ENCODE data around the gene IKBKE.

The IKBKE gene

DNA sequence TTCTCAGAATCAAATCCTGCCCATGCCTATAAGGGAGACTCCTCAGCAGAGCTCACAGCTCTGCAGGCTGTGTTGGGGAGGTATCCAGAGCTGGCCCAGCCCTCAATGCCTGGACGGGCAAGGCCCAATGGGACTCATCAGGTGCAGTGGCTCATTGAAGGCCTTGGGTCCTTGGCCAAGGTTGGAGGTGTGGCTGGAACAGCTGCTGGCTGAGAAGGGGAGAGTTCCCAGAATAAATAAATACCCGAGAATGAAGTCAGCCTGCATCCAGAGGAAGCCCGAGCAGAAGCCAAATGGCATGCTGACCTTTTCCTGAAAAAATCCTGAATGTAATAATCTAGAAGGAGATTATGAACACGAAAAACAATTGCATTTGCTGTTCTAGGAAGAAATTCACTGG lies 25.2 kb upstream of the IKBKE start:
- H3K27me3 ChIP-seq (ENCODE audit: insufficient read depth, low read length), result no peaks in the 10 kb centered on the region
- H3K9me3 ChIP-seq (ENCODE audit: insufficient read depth, low read depth, low read length), result no peaks in the 10 kb centered on the region
- H3K27ac ChIP-seq (ENCODE audit: low read length), result no peak overlapping the region
- no peak overlapping the region for H3K9ac ChIP-seq (ENCODE audit: low read depth, low read length)
- peaks cover 62% of the 10 kb centered on the region for H3K36me3 ChIP-seq (ENCODE audit: insufficient read depth, low read depth, low read length)
- no peak overlapping the region for H3K4me3 ChIP-seq (ENCODE audit: low read length)
- H3K4me1 ChIP-seq (ENCODE audit: insufficient read depth, low read length), result no peaks in the 10 kb centered on the region

DNA sequence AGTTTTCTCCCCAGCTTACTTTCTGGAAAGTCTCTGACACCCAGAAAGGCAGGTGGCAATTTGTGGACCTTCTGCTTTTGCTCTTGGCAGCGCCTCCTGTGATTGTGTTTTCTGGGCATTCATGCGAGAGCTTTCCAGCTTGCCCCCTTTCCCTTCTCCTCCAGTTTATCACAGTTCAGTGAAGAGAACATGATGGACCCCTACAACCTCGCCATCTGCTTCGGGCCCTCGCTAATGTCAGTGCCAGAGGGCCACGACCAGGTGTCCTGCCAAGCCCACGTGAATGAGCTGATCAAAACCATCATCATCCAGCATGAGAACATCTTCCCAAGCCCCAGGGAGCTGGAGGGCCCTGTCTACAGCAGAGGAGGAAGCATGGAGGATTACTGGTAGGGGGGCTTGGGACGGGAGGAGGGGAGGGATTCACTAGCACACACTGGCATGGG lies 24.3 kb upstream of the IKBKE start:
- peaks cover 67% of the 10 kb centered on the region for H3K36me3 ChIP-seq (ENCODE audit: insufficient read depth, low read depth, low read length)

DNA sequence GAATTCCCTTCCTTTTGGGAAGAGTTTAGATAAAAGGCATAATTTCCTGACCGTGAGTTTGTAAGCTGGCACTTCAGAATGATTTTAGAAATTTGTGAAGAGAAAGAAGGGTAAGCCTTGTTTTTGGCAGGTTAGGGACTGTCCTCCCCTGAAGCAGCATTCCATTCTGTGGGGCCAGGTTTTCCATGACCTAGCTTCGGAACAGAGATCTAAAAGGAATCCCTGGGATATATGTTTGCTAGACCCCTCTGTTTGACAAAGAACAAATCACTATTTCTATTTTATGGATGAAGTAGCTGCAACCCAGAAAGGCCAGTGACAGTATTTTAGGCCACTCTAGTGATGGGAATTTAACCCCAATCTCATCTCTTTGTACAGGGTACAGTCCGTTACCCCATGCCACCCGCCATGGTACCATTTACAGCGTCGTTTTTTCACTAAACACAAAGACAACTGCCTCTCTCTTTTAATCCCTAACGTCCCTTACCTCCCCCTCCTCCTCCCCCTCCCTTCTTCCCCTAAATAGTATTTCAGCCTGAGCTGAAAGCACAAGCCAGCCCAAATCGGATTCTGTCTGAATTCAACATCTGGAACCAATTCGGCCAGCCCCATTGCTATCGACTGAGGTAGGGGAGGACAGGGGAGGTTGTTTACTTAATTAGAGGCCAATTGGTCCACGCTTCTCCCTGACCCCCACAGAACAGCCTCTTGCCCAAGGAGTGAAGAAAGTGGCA lies 23.4 kb upstream of the IKBKE start:
- Histone ChIP-seq H3K9ac (ENCODE audit: low read depth, low read length) (no peak overlapping the region), H3K27ac (ENCODE audit: low read length) (no peak overlapping the region), H3K9me3 (ENCODE audit: insufficient read depth, low read depth, low read length) (no peaks in the 10 kb centered on the region), H3K36me3 (ENCODE audit: insufficient read depth, low read depth, low read length) (peaks cover 66% of the 10 kb centered on the region), H3K4me1 (ENCODE audit: insufficient read depth, low read length) (no peaks in the 10 kb centered on the region), H3K4me3 (ENCODE audit: low read length) (no peak overlapping the region), H3K27me3 (ENCODE audit: insufficient read depth, low read length) (no peaks in the 10 kb centered on the region)

More for the DNA sequence above, 24.3 kb upstream of the IKBKE start:
- Histone ChIP-seq H3K9ac (ENCODE audit: low read depth, low read length) (no peak overlapping the region), H3K9me3 (ENCODE audit: insufficient read depth, low read depth, low read length) (no peaks in the 10 kb centered on the region), H3K4me1 (ENCODE audit: insufficient read depth, low read length) (no peaks in the 10 kb centered on the region), H3K27ac (ENCODE audit: low read length) (no peak overlapping the region), H3K27me3 (ENCODE audit: insufficient read depth, low read length) (no peaks in the 10 kb centered on the region), H3K4me3 (ENCODE audit: low read length) (no peak overlapping the region)

DNA sequence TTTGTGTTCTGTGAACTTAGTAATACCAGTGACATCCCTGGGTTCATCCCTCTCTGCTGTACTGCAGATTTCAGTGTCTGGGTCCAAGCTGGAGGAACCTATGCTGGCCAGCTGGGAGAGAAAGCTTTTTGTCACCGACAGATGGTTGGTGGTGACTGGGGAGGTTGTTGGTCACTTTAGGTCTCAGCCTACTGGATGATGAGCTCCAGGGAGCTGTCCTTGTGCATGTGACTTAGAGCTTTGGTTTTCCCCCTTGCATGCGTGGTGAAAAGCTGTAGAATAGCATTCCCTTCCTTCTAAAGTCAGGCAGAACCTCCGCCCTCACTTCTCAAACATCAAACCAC lies 22.9 kb upstream of the IKBKE start:
- no peak overlapping the region for H3K27ac ChIP-seq (ENCODE audit: low read length)
- H3K9ac ChIP-seq (ENCODE audit: low read depth, low read length), result no peak overlapping the region
- no peaks in the 10 kb centered on the region for H3K9me3 ChIP-seq (ENCODE audit: insufficient read depth, low read depth, low read length)
- H3K4me3 ChIP-seq (ENCODE audit: low read length), result no peak overlapping the region
- H3K4me1 ChIP-seq (ENCODE audit: insufficient read depth, low read length), result no peaks in the 10 kb centered on the region
- H3K36me3 ChIP-seq (ENCODE audit: insufficient read depth, low read depth, low read length), result peaks cover 64% of the 10 kb centered on the region; the same call in 1 of the 2 replicates
- no peaks in the 10 kb centered on the region for H3K27me3 ChIP-seq (ENCODE audit: insufficient read depth, low read length)

DNA sequence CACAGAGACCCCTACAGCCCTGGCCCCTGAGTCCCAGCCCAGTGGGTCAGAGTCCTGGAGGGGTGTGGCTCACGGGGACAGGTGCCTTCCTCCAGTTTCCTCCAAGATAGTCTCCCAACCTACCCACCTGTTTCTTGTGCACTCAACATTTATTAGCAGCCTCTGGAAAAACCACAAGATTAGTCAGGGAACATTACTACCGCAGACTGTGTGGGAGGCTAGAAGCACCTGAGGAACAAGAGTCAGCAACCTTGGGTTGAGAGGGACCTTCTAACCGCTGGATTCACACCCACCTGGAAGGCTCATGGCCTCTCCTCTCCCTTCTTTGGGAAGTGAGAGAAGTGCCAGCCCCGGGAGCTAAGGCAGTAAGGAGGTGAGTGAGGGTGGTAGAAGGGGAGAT lies 22.5 kb upstream of the IKBKE start:
- H3K9ac ChIP-seq (ENCODE audit: low read depth, low read length), result no peak overlapping the region
- H3K4me1 ChIP-seq (ENCODE audit: insufficient read depth, low read length), result no peaks in the 10 kb centered on the region
- H3K36me3 ChIP-seq (ENCODE audit: insufficient read depth, low read depth, low read length), result peaks cover 63% of the 10 kb centered on the region; the same call in 1 of the 2 replicates
- H3K4me3 ChIP-seq (ENCODE audit: low read length), result no peak overlapping the region
- no peaks in the 10 kb centered on the region for H3K27me3 ChIP-seq (ENCODE audit: insufficient read depth, low read length)
- no peaks in the 10 kb centered on the region for H3K9me3 ChIP-seq (ENCODE audit: insufficient read depth, low read depth, low read length)
- no peak overlapping the region for H3K27ac ChIP-seq (ENCODE audit: low read length)

DNA sequence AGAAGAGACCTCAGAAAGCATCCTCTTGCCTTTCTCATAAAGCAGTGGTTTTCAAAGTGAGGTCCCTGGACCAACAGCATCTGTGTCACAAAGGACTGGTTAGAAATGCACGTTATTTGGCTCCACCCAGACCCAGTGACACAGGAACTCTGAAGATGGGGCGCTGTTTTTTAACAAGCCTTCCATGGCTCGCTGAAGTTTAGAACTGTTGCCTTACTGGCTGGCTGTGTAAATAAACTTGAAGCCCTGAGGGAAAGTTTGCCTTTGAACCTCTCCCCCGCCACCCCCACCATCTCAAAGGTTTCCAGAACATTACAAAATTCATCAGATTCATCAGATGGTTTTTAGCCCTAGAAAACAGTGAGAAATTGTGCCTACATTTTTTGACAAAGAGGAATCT lies 21.8 kb upstream of the IKBKE start:
- Histone ChIP-seq H3K4me1 (ENCODE audit: insufficient read depth, low read length) (no peaks in the 10 kb centered on the region), H3K27ac (ENCODE audit: low read length) (no peak overlapping the region), H3K9ac (ENCODE audit: low read depth, low read length) (no peak overlapping the region), H3K4me3 (ENCODE audit: low read length) (no peak overlapping the region), H3K36me3 (ENCODE audit: insufficient read depth, low read depth, low read length) (peaks cover 68% of the 10 kb centered on the region; the same call in 1 of the 2 replicates), H3K27me3 (ENCODE audit: insufficient read depth, low read length) (no peaks in the 10 kb centered on the region), H3K9me3 (ENCODE audit: insufficient read depth, low read depth, low read length) (no peaks in the 10 kb centered on the region)

DNA sequence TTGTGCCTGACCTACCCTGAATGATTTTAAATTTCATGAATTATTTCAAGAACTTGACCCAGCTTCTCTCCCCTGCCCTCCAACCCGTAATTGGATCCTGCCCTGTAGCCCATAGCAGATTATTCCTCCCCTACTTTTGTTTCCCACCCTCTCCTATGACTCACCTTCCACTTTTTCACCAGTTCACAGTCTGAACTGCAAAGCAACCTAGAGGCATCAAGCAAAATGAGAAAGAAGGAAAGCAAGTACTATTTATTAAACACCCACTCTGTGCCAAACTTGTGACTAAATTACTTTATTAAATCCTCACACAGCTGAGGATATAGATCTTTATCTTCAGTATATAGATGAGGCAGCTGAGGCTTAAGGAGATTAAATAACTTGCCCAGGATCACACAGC lies 20.7 kb upstream of the IKBKE start:
- peaks cover 65% of the 10 kb centered on the region; the same call in 1 of the 2 replicates for H3K36me3 ChIP-seq (ENCODE audit: insufficient read depth, low read depth, low read length)
- H3K9ac ChIP-seq (ENCODE audit: low read depth, low read length), result no peak overlapping the region
- no peaks in the 10 kb centered on the region for H3K27me3 ChIP-seq (ENCODE audit: insufficient read depth, low read length)
- H3K4me1 ChIP-seq (ENCODE audit: insufficient read depth, low read length), result peaks cover under 1% of the 10 kb centered on the region; the same call in 1 of the 2 replicates
- no peak overlapping the region for H3K27ac ChIP-seq (ENCODE audit: low read length)
- H3K9me3 ChIP-seq (ENCODE audit: insufficient read depth, low read depth, low read length), result no peaks in the 10 kb centered on the region
- no peak overlapping the region for H3K4me3 ChIP-seq (ENCODE audit: low read length)

DNA sequence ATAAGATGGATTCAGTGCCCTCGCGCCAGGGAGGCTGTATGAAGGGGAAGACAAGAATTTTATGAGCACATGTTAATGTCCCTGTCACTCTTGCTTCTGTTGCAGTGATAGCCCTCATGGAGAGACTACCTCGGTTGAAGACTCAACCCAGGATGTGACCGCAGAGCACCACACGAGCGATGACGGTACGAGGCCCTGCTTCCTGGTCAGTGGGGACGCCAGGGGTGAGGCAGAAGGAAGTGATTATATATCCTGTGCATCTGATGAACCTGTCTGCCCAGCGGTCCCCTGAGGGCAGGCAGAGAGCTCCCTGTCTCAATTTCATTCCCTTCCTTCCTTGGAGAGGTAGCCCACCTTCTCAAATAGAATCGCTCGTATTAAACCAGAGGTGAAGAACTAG lies 20.0 kb upstream of the IKBKE start:
- Histone ChIP-seq H3K36me3 (ENCODE audit: insufficient read depth, low read depth, low read length) (peaks cover 67% of the 10 kb centered on the region; the same call in 1 of the 2 replicates), H3K4me1 (ENCODE audit: insufficient read depth, low read length) (peaks cover 3% of the 10 kb centered on the region; the same call in 1 of the 2 replicates), H3K4me3 (ENCODE audit: low read length) (no peak overlapping the region), H3K27ac (ENCODE audit: low read length) (no peak overlapping the region), H3K9ac (ENCODE audit: low read depth, low read length) (no peak overlapping the region), H3K27me3 (ENCODE audit: insufficient read depth, low read length) (no peaks in the 10 kb centered on the region), H3K9me3 (ENCODE audit: insufficient read depth, low read depth, low read length) (no peaks in the 10 kb centered on the region)

DNA sequence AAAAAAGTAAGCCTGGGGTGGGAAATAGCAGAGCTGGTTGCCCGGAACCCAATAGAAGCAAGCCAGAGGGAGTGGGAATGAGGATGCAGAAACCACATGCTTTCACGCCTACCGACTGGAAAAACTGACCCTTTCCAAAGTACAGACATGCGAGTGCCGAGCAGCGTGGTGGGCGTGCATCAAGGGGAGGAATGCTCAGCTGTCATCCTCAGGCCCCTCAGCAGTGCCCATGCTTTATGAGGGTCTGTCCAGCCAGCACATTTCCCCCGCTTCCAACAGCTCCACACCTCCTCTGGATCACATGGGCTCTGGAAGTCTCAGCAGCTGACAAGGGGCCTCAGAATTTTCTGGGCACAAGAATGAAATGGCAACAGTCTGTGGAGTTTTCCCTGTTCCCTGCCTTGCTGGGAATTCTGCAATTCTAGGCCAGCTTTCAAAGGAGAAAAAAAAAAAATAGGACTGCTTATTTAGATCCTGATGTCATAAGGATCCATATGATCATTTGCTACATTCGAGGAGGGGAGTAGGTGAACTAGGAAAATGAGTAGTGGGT lies 19.1 kb upstream of the IKBKE start:
- Histone ChIP-seq H3K9ac (ENCODE audit: low read depth, low read length) (no peak overlapping the region), H3K4me1 (ENCODE audit: insufficient read depth, low read length) (peaks cover 3% of the 10 kb centered on the region; the same call in 1 of the 2 replicates)

DNA sequence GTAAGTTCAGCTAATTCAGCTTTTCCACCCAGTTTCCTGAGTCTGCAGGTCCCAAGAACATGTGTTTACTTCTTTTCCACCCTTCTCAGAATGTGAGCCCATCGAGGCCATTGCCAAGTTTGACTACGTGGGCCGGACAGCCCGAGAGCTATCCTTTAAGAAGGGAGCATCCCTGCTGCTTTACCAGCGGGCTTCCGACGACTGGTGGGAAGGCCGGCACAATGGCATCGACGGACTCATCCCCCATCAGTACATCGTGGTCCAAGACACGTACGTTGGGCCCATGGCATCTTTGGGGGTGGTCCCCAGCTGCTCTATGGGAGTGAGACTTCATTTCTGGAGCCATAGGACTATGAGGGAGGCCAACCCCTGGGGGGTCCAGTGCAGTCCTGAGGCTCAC lies 17.2 kb upstream of the IKBKE start:
- Histone ChIP-seq H3K9me3 (ENCODE audit: insufficient read depth, low read depth, low read length) (no peaks in the 10 kb centered on the region), H3K4me3 (ENCODE audit: low read length) (no peak overlapping the region), H3K36me3 (ENCODE audit: insufficient read depth, low read depth, low read length) (peaks cover 58% of the 10 kb centered on the region; the same call in 1 of the 2 replicates), H3K27me3 (ENCODE audit: insufficient read depth, low read length) (no peaks in the 10 kb centered on the region), H3K9ac (ENCODE audit: low read depth, low read length) (no peak overlapping the region), H3K4me1 (ENCODE audit: insufficient read depth, low read length) (peaks cover 3% of the 10 kb centered on the region; the same call in 1 of the 2 replicates), H3K27ac (ENCODE audit: low read length) (no peak overlapping the region)

More for the DNA sequence above, 19.1 kb upstream of the IKBKE start:
- Histone ChIP-seq H3K27me3 (ENCODE audit: insufficient read depth, low read length) (no peaks in the 10 kb centered on the region), H3K9me3 (ENCODE audit: insufficient read depth, low read depth, low read length) (no peaks in the 10 kb centered on the region), H3K27ac (ENCODE audit: low read length) (no peak overlapping the region), H3K36me3 (ENCODE audit: insufficient read depth, low read depth, low read length) (peaks cover 64% of the 10 kb centered on the region; the same call in 1 of the 2 replicates), H3K4me3 (ENCODE audit: low read length) (no peak overlapping the region)

DNA sequence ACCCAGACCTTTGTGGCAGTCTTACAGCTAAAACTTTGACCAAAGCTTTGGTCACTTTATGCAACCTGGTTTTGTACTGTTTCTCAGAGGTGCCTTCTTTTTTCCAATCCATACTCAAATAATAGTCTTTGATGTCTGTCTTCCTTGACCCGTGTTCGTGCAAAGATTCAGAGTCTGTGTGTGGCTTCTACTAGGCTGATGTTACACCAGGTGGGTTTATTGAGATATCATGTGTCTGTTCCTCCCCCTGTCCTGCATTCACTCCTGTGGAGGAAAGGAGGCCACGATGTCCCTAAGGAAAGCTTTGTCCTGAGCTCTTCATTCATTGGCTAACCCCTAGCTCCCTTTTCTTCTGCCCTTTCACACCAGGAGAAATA lies 15.0 kb upstream of the IKBKE start:
- Histone ChIP-seq H3K4me3 (ENCODE audit: low read length) (no peak overlapping the region), H3K36me3 (ENCODE audit: insufficient read depth, low read depth, low read length) (peaks cover 49% of the 10 kb centered on the region; the same call in 1 of the 2 replicates), H3K27me3 (ENCODE audit: insufficient read depth, low read length) (no peaks in the 10 kb centered on the region), H3K9ac (ENCODE audit: low read depth, low read length) (no peak overlapping the region), H3K9me3 (ENCODE audit: insufficient read depth, low read depth, low read length) (no peaks in the 10 kb centered on the region), H3K4me1 (ENCODE audit: insufficient read depth, low read length) (peaks cover 3% of the 10 kb centered on the region; the same call in 1 of the 2 replicates), H3K27ac (ENCODE audit: low read length) (no peak overlapping the region)
